K562 (cell line): ENCODE measurements around the gene SMAD7. TPM values are rescaled to one million over a fixed set of nuclear protein-coding genes. Genes with fewer than 3 reads are reported as not detected.

Source experiments
- ATAC-seq: fragments of 200-7000 bp; cut with Tn5 transposase; 3 replicates; pipeline ENCODE4 v1.9.1; 2020; ENCODE audit warnings: moderate library complexity
- BruUV-seq: library from RNA; stranded (reverse); fragments of 400-500 nt; replicated peaks from 2 replicates; lab custom pipeline; 2021; lab: Mats Ljungman, UMichigan
- CTCF ChIA-PET: fragments of 300-600 bp; formaldehyde crosslinking; extraction: SDS; loops from one replicate; lab custom pipeline; 2021; ENCODE audit warnings: low intra/inter-chr PET ratio; lab: Yijun Ruan, JAX
- POLR2A ChIA-PET: fragments of 300-600, 350-650 bp; sonication (Branson Sonifier 250); formaldehyde crosslinking; extraction: SDS; loops from one replicate; lab custom pipeline; 2021; ENCODE audit warnings: antibody characterized with exemption, inconsistent platforms; lab: Yijun Ruan, JAX
- DNase-seq, 4 experiments: peaks; one replicate each; pipeline versions ENCODE4 v3.0.0 to v3.0.0-alpha.2; 2011 to 2018; ENCODE audit warnings: low spot score in 3 of 4, mixed read lengths in 3 of 4; ENCODE audit errors: extremely low read depth in 1 of 4
- FAIRE-seq: peaks from 2 replicates; lab custom pipeline; 2011; peaks lifted over from hg19 to GRCh38; lab: Jason Lieb, UNC
- H2AFZ ChIP-seq: 2 replicates; pipeline ENCODE4 v1.6.0; 2011; ENCODE audit warnings: low read depth, low read length, control low read depth, inconsistent platforms
- H3K27ac ChIP-seq: fragments of 200-600 bp; 3 replicates; pipeline ENCODE4 v1.8.0; 2011; ENCODE audit warnings: low read depth, mild to moderate bottlenecking, control low read depth, inconsistent platforms, low read length, moderate library complexity, mixed read lengths; ENCODE audit errors: extremely low read depth
- H3K27me3 ChIP-seq, 2 experiments: fragments of 300-600 bp in 1 of 2; 2 replicates in 1 of 2; 3 replicates in 1 of 2; pipeline versions ENCODE4 v1.6.0 to v1.8.0; 2011; ENCODE audit warnings: inconsistent platforms in 2 of 2, low read length in 2 of 2, mild to moderate bottlenecking in 1 of 2, mixed read lengths in 1 of 2, moderate library complexity in 1 of 2; ENCODE audit not compliant: control insufficient read depth in 2 of 2, insufficient read depth in 2 of 2
- H3K36me3 ChIP-seq: fragments of 300-600 bp; 3 replicates; pipeline ENCODE4 v1.8.0; 2011; ENCODE audit warnings: mild to moderate bottlenecking, low read length, inconsistent platforms; ENCODE audit not compliant: control insufficient read depth, insufficient read depth
- H3K4me1 ChIP-seq, 2 experiments: fragments of 200-600 bp in 1 of 2; replicated peaks in 1 of 2; 2 replicates in 1 of 2; 3 replicates in 1 of 2; pipeline versions ENCODE4 v1.5.1 to v1.8.0; 2011; ENCODE audit warnings: inconsistent platforms in 2 of 2, low read length in 2 of 2, mild to moderate bottlenecking in 1 of 2, mixed read lengths in 1 of 2, moderate library complexity in 1 of 2; ENCODE audit not compliant: control insufficient read depth in 2 of 2, insufficient read depth in 2 of 2
- H3K4me2 ChIP-seq: 2 replicates; pipeline ENCODE4 v1.6.1; 2011; ENCODE audit warnings: low read length, control low read depth, inconsistent platforms, mixed read lengths; ENCODE audit not compliant: insufficient read depth
- H3K4me3 ChIP-seq: fragments of 200-600 bp; sonication (generic), shearing (Covaris generic); 2 replicates; pipeline ENCODE4 v1.5.1; 2016; ENCODE audit warnings: control low read depth, inconsistent platforms
- H3K79me2 ChIP-seq: fragments of 200-600 bp; 3 replicates; pipeline ENCODE4 v1.8.0; 2011; ENCODE audit warnings: low read length, inconsistent platforms; ENCODE audit not compliant: control insufficient read depth, insufficient read depth
- H3K9ac ChIP-seq, 2 experiments: 2 replicates each; pipeline versions ENCODE4 v1.6.0 to v1.6.1; 2011; ENCODE audit warnings: low read depth in 2 of 2, low read length in 2 of 2, control low read depth in 1 of 2, inconsistent platforms in 1 of 2, mild to moderate bottlenecking in 1 of 2, mixed read lengths in 1 of 2; ENCODE audit not compliant: insufficient read depth in 1 of 2
- H3K9me1 ChIP-seq: one replicate; pipeline ENCODE4 v1.6.0; 2011; ENCODE audit warnings: inconsistent platforms, mild to moderate bottlenecking, low read length, moderate library complexity; ENCODE audit not compliant: control insufficient read depth, insufficient read depth
- H3K9me3 ChIP-seq: replicated peaks from 2 replicates; pipeline ENCODE4 v1.5.1; 2011; ENCODE audit warnings: low read depth, low read length, inconsistent platforms; ENCODE audit not compliant: control insufficient read depth, insufficient read depth
- H4K20me1 ChIP-seq: replicated peaks from 2 replicates; pipeline ENCODE4 v1.6.1; 2011; ENCODE audit warnings: low read length, inconsistent platforms, mixed read lengths; ENCODE audit not compliant: control insufficient read depth, insufficient read depth
- ESRRB ChIP-seq: fragments of 250-450 bp; sonication (Bioruptor Pico); IDR thresholded peaks from 2 replicates; pipeline ENCODE4 v1.5.0; 2020; ENCODE audit warnings: mild to moderate bottlenecking, moderate library complexity, borderline replicate concordance
- ZBTB33 ChIP-seq: sonication (generic); formaldehyde crosslinking; IDR thresholded peaks from 2 replicates; pipeline ENCODE4 v1.8.1; 2023; ENCODE audit warnings: mild to moderate bottlenecking, missing genetic modification reagents
- WGBS: fragments of 100-300 bp; shearing (Covaris generic); methylation state at CpG from one replicate; pipeline ENCODE4 v1.1.6; 2016; ENCODE audit warnings: low coverage, mixed read lengths; ENCODE audit not compliant: insufficient coverage; ENCODE audit errors: missing lambda C conversion rate; 5-methylcytosine and 5-hydroxymethylcytosine counted together
- in situ Hi-C: fragments of 300-500 bp; cut with MboI; formaldehyde crosslinking; loops from 4 replicates; pipeline ENCODE4 v1.15.0; 2018; ENCODE audit warnings: inconsistent platforms, mixed read lengths
- intact Hi-C: fragments of 100-400 bp; cut with micrococcal nuclease; formaldehyde crosslinking; loops from 2 replicates; pipeline ENCODE4 v1.14.2; 2022
- polyA plus RNA-seq, 8 experiments: library from polyadenylated mRNA; depleted of rRNA in 4 of 8; stranded (reverse) in 5 of 8; unstranded in 3 of 8; fragments of >200 nt; fragmentation: Nextera tagmentation in 2 of 8; fragmentation: Illumina TruSeq in 1 of 8; extraction: Ambion mirVana in 2 of 8; extraction: Trizol in 1 of 8; gene quantifications; 2 replicates each; pipeline versions ENCODE4 v1.2.1 to v1.2.3, GENCODE V29; 2011 to 2014; ENCODE audit warnings: inconsistent platforms in 1 of 8, missing spikeins in 1 of 8
- total RNA-seq, 7 experiments: library from RNA; depleted of rRNA in 6 of 7; stranded (reverse); fragments of >200 nt in 6 of 7; fragmentation: Illumina TruSeq in 2 of 7; extraction: Trizol in 2 of 7; gene quantifications; 2 replicates each; pipeline versions ENCODE4 v1.2.1 to v1.2.3, GENCODE V29; 2011 to 2021; ENCODE audit warnings: low replicate concordance in 1 of 7

SMAD7 gene
- total and polyA plus RNA-seq, 9 of the 15 experiments (the other 6 are each of a cell fraction or from before 2014, with no cell fraction given), result 0.13 to 3.0 (median 1.6) TPM

GRCh38 chr18:48921305-48922225, 29.2 kb downstream of the SMAD7 start:
- intact Hi-C loops, result no loop called here
- POLR2A ChIA-PET, result interaction anchor here (1.0 to 2.1 kb wide), 2 partner anchors 10 to 27 kb away, joined by 4 to 5 read pairs; no protein-coding TSS in a partner anchor

More at GRCh38 chr18:48921305-48922225, 29.2 kb downstream of the SMAD7 start:
- peaks cover 36 to 38% of the 10 kb centered on the region in 2 experiments for H3K4me1 ChIP-seq
- H3K4me2 ChIP-seq, result no peak overlapping the region
- DNase-seq (no peak), ATAC-seq (no peak), FAIRE-seq (no peak)
- no peaks in the 10 kb centered on the region for H3K9me3 ChIP-seq
- 68% methylated on average over 23 of the region's 34 CpGs for WGBS
- in situ Hi-C loops, result no loop called here
- no peaks in the 10 kb centered on the region for H3K9me1 ChIP-seq
- H3K27ac ChIP-seq, result no peak overlapping the region
- H3K36me3 ChIP-seq, result no peaks in the 10 kb centered on the region; the same call in 2 of the 3 replicates
- CTCF ChIA-PET, result no interaction called here
- no peaks in the 10 kb centered on the region; the same call in 2 of the 3 replicates for H3K79me2 ChIP-seq
- peak; percentile 78 for TF ChIP-seq ZBTB33 (CRISPR knock-in tag)
- TF ChIP-seq ESRRB (CRISPR knock-in tag), result no peak
- no peaks in the 10 kb centered on the region for H4K20me1 ChIP-seq
- no peaks in the 10 kb centered on the region for H3K27me3 ChIP-seq
- BruUV-seq, result no TSS peak
- no peak overlapping the region for H3K9ac ChIP-seq
- no peak overlapping the region for H3K4me3 ChIP-seq
- no peak overlapping the region for H2AFZ ChIP-seq
